Body of pancreas (tissue), 4 donors: ENCODE measurements around the gene MTX1.

Source experiments
- POLR2A ChIP-seq, 3 donors: fragments of 450-650 bp; IDR thresholded peaks; one replicate each; pipeline ENCODE4 v1.6.1; 2016; ENCODE audit warnings: antibody characterized with exemption in 3 of 3, mild to moderate bottlenecking in 2 of 3
- TF ChIP-seq, protein P1 (sequence below), 7 experiments: fragments of 450-650 bp in 4 of 7; fragments of 200-600 bp in 3 of 7; sonication (generic) in 3 of 7; IDR thresholded peaks; one replicate each; pipeline ENCODE4 v1.5.1; 2016 to 2019; ENCODE audit warnings: antibody characterized with exemption in 7 of 7

DNA sequence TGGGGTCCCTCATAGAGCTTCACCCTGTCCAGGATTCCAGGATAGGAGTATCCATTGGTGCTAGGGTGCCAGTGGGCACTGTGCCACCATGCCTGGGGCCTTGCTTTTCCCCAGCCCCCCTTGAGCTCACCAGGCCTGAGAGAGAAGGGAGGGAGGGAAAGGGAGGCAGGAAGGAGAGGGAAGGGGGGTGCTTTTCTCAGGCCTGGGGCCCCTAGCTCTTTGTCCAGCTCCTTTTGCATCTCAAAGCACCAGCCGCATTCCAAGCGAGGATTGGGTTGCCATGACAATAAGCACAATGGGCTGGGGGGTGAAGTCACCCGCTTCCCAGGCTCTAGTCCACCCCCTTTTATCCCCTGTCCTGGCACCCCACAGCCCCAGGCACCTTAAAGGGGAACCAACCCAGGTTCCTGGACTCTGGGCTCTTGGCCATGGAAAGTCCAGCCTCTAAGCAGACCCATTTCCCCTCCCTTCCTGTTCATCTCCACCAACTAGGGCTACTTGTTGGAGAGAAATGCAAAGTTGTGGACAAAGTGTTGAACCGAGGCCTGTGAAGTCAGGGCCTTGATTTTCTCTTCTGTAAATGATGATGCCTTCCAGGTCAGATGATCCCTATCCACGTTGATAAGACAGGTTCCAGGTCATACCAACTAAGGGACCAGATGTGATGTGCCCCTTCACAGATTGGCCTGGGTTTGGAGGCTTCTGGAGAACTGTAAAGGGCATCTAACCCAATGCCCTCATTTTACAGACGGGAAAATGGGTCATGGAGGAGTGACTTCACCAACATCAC, 12.2 kb upstream of the MTX1 start:
- TF ChIP-seq, protein P1, sequence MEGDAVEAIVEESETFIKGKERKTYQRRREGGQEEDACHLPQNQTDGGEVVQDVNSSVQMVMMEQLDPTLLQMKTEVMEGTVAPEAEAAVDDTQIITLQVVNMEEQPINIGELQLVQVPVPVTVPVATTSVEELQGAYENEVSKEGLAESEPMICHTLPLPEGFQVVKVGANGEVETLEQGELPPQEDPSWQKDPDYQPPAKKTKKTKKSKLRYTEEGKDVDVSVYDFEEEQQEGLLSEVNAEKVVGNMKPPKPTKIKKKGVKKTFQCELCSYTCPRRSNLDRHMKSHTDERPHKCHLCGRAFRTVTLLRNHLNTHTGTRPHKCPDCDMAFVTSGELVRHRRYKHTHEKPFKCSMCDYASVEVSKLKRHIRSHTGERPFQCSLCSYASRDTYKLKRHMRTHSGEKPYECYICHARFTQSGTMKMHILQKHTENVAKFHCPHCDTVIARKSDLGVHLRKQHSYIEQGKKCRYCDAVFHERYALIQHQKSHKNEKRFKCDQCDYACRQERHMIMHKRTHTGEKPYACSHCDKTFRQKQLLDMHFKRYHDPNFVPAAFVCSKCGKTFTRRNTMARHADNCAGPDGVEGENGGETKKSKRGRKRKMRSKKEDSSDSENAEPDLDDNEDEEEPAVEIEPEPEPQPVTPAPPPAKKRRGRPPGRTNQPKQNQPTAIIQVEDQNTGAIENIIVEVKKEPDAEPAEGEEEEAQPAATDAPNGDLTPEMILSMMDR (IDR thresholded peaks at IDR 0.05) = no peak
- no peak for TF ChIP-seq POLR2A (IDR thresholded peaks at IDR 0.05)
